ENCODE data around the gene KIF26B. TPM values are rescaled to one million over a fixed set of nuclear protein-coding genes. Genes with fewer than 3 reads are reported as not detected.

Gene KIF26B
- total RNA-seq, 1 donor from 2014 or later = 0.49 TPM

GRCh38 chr1:245550720-245551043, 395.9 kb downstream of the KIF26B start:
- H3K9me3 ChIP-seq = no peaks in the 10 kb centered on the region
- TF ChIP-seq, protein P1, sequence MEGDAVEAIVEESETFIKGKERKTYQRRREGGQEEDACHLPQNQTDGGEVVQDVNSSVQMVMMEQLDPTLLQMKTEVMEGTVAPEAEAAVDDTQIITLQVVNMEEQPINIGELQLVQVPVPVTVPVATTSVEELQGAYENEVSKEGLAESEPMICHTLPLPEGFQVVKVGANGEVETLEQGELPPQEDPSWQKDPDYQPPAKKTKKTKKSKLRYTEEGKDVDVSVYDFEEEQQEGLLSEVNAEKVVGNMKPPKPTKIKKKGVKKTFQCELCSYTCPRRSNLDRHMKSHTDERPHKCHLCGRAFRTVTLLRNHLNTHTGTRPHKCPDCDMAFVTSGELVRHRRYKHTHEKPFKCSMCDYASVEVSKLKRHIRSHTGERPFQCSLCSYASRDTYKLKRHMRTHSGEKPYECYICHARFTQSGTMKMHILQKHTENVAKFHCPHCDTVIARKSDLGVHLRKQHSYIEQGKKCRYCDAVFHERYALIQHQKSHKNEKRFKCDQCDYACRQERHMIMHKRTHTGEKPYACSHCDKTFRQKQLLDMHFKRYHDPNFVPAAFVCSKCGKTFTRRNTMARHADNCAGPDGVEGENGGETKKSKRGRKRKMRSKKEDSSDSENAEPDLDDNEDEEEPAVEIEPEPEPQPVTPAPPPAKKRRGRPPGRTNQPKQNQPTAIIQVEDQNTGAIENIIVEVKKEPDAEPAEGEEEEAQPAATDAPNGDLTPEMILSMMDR (IDR thresholded peaks at IDR 0.05) = no peak
- TF ChIP-seq POLR2AphosphoS5 (IDR thresholded peaks at IDR 0.05; ENCODE audit: insufficient read depth in 1 of 2, low read depth in 1 of 2) (no peak), POLR2A (IDR thresholded peaks at IDR 0.05) (no peak)
- no peaks in the 10 kb centered on the region for H3K4me1 ChIP-seq
- no peak overlapping the region for H3K27ac ChIP-seq
- no peaks in the 10 kb centered on the region for H3K36me3 ChIP-seq
- H3K4me3 ChIP-seq = no peak overlapping the region
- H3K27me3 ChIP-seq = no peaks in the 10 kb centered on the region
- intact Hi-C loops (cut with DNase I) = no loop called here
- DNase-seq (ENCODE audit: extremely low spot score in 2 of 2) = no peak

DNA sequence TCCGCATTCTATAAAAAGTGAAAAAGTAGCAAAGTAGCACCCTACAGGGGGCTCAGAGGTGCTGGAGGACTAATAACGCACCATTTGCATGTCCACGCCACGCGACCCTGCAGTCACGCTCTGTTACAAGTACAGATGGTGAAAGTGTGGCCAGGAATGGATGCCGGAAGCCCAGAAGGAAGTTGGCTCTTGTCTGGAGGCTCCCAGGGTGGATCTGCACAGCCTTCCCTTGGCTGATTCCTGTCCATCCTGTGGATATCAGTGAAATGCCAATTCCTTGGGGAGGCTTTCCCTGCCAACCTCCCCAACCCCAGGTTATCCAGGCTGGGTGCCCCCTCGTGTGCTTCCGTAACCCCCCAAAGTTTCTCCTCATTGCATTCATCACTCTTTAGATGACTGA, 396.8 kb downstream of the KIF26B start:
- no peaks in the 10 kb centered on the region for H3K27me3 ChIP-seq
- no peaks in the 10 kb centered on the region for H3K4me1 ChIP-seq
- intact Hi-C loops (cut with DNase I) = no loop called here
- H3K27ac ChIP-seq = no peak overlapping the region
- no peak for DNase-seq (ENCODE audit: extremely low spot score in 2 of 2)
- no peaks in the 10 kb centered on the region for H3K36me3 ChIP-seq
- H3K9me3 ChIP-seq = no peaks in the 10 kb centered on the region
- TF ChIP-seq, protein P1 (IDR thresholded peaks at IDR 0.05) = no peak
- TF ChIP-seq POLR2A (IDR thresholded peaks at IDR 0.05) (no peak), POLR2AphosphoS5 (IDR thresholded peaks at IDR 0.05; ENCODE audit: insufficient read depth in 1 of 2, low read depth in 1 of 2) (no peak)
- no peak overlapping the region for H3K4me3 ChIP-seq

GRCh38 chr1:245552331-245552730, 397.5 kb downstream of the KIF26B start:
- H3K9me3 ChIP-seq = no peaks in the 10 kb centered on the region
- no peak for DNase-seq (ENCODE audit: extremely low spot score in 2 of 2)
- H3K27ac ChIP-seq = no peak overlapping the region
- H3K27me3 ChIP-seq = no peaks in the 10 kb centered on the region
- H3K36me3 ChIP-seq = no peaks in the 10 kb centered on the region
- TF ChIP-seq POLR2AphosphoS5 (IDR thresholded peaks at IDR 0.05; ENCODE audit: insufficient read depth in 1 of 2, low read depth in 1 of 2) = no peak
- TF ChIP-seq POLR2A (IDR thresholded peaks at IDR 0.05) = no peak
- TF ChIP-seq, protein P1 (IDR thresholded peaks at IDR 0.05) = no peak
- intact Hi-C loops (cut with DNase I) = no loop called here
- H3K4me3 ChIP-seq = no peak overlapping the region
- H3K4me1 ChIP-seq = no peaks in the 10 kb centered on the region

DNA sequence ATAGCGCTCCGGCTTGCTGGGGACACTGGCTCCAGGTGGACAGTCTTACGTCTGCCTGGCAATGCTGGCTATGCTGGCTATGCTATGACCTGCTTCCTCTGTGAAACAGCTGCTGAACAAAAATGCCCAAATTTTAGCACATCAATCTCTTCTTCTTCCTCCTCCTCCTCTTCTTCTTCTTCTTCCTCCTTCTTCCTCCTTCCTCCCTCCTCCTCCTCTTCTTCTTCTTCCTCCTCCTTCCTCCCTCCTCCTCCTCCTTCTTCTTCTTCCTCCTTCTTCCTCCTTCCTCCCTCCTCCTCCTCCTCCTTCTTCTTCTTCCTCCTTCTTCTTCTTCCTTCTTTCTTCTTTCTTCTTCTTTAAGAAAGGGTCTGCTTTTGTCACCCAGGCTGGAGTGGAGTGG, 401.3 kb downstream of the KIF26B start:
- Histone ChIP-seq H3K4me1 (no peaks in the 10 kb centered on the region), H3K4me3 (no peak overlapping the region), H3K27me3 (no peaks in the 10 kb centered on the region), H3K27ac (no peak overlapping the region), H3K9me3 (no peaks in the 10 kb centered on the region), H3K36me3 (no peaks in the 10 kb centered on the region)
- intact Hi-C loops (cut with DNase I) = no loop called here
- TF ChIP-seq POLR2AphosphoS5 (IDR thresholded peaks at IDR 0.05; ENCODE audit: insufficient read depth in 1 of 2, low read depth in 1 of 2) (no peak), POLR2A (IDR thresholded peaks at IDR 0.05) (no peak)
- TF ChIP-seq, protein P1 (IDR thresholded peaks at IDR 0.05) = no peak
- DNase-seq (ENCODE audit: extremely low spot score in 2 of 2) = no peak

DNA sequence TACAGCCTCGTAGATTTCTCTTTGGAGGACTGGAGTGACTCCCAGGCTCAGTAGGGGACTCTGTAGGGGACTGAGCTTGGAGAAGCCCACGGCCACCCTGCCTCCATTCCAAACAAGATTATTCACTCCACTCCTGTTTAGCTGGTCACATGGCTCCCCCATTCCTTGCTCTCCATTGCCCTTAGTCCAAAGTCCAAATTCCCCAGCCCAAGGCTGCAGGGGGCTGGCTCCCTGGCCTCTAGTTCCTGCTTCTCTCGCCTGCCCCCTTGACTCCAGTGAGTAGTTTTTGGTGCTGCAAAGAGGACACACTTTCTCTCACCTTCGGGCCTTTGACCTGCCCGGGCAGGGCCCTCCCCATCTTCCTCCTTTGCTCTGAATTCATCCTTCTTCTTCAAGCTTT, 403.3 kb downstream of the KIF26B start:
- no peaks in the 10 kb centered on the region for H3K9me3 ChIP-seq
- H3K27me3 ChIP-seq = no peaks in the 10 kb centered on the region
- H3K4me3 ChIP-seq = no peak overlapping the region
- no peak for TF ChIP-seq POLR2AphosphoS5 (IDR thresholded peaks at IDR 0.05; ENCODE audit: insufficient read depth in 1 of 2, low read depth in 1 of 2)
- TF ChIP-seq POLR2A (IDR thresholded peaks at IDR 0.05) = no peak
- TF ChIP-seq, protein P1 (IDR thresholded peaks at IDR 0.05) = no peak
- DNase-seq (ENCODE audit: extremely low spot score in 2 of 2) = no peak
- intact Hi-C loops (cut with DNase I) = no loop called here
- no peaks in the 10 kb centered on the region for H3K36me3 ChIP-seq
- no peaks in the 10 kb centered on the region for H3K4me1 ChIP-seq
- no peak overlapping the region for H3K27ac ChIP-seq
